Forelimb muscle (tissue), 1 donor: ENCODE measurements around the gene MRPL54. TPM values are rescaled to one million over a fixed set of nuclear protein-coding genes. Genes with fewer than 3 reads are reported as not detected.
A peak's percentile ranks its signal among the peaks of the same experiment; 100 is the strongest.

Source experiments
- DNase-seq: peaks from one replicate; pipeline ENCODE4 v3.0.0-alpha.2; 2013; ENCODE audit warnings: low read depth
- polyA plus RNA-seq: library from polyadenylated mRNA; unstranded; fragments of 120-200 nt; gene quantifications from one replicate; pipeline ENCODE4 v1.2.1, GENCODE V29; 2013; ENCODE audit not compliant: insufficient read length

MRPL54 gene
- polyA plus RNA-seq: 26.0 TPM

DNA sequence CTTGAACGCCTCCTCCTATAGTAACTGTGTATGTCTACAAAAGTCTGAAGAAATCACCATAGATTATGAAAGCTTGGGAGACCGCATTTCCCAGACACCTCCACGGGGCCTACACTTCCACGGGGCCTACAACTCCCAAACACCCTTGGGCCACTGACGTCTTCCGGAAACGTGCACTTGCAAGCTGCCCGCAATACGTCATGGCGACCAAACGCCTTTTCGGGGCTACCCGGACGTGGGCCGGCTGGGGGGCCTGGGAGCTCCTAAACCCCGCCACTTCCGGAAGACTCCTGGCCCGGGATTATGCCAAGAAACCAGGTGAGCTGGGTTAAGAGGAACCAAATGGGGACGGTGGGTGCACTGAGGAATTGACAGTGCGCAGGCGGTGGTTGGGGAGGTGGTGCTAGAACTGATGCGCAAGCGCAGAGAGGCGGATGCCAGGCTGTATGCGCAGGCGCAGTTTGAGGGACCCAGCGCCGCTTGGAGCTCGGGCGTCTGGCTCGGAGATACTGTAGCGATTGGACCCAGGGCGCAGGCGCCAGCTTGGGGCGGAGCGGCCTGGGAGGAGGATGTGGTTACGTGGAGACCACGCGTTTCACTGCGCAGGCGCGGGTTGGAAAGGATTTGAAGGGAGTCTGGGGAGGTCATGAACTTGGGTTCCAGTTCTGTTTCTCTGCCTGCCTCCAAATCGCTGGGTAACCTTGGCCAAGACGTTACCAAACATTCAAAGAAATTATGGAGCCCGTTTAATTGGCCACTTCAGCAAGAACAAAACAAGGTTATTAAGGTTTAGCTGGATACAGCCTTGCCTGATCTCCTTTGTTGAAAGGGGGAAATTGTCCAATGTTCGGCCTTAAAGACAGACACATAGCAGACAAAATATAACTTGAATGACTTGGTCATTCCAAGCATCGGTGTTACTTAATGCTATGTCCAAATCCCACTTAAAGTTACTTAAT lies at the start of gene MRPL54:
TSS of gene MRPL54 (plus strand) at position 182 of the 959 bp plus-strand sequence. CDS start at position 201, 19 bp downstream.
- DNase-seq: peak; percentile 99

DNA sequence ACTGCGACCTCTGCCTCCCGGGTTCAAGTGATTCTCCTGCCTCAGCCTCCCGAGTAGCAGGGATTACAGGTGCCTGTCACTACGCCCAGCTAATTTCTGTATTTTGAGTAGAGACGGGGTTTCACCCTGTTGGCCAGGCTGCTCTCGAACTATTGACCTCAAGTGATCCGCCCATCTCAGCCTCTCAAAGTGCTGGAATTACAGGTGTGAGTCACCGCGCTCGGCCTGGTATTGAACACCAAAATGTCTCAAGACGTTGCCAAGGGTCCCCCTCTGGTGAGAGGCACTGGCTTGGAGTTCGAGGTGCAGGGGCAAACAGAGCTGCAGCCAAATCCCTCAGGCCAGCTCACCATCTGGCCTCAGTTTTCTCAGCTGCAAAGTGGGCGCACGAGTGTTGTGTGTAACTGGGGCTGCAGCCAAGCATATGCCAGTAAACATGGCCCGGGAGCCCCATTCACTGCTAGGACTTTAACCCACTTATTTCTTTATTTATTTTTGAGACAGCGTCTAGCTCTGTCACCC lies 46.3 kb upstream of the MRPL54 start:
- DNase-seq: no peak

DNA sequence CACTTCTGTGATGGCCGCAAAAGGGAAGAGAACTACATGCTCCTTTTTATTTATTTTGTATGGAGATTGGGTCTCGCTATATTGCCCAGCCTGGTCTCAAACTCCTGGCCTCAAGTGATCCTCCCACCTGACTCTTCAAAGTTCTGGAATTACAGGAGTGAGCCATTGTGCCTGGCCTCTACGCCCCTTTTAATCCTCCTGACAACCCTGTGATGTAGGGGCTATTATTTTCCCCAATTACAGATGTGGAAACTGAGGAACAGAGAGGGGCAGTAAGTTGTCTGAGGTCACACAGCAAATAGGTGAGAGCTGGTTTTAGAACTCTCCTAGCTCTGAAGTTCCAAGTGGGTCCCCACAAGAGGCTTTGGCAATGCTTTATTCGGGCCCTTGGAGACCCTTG lies 42.6 kb upstream of the MRPL54 start:
- no peak for DNase-seq

DNA sequence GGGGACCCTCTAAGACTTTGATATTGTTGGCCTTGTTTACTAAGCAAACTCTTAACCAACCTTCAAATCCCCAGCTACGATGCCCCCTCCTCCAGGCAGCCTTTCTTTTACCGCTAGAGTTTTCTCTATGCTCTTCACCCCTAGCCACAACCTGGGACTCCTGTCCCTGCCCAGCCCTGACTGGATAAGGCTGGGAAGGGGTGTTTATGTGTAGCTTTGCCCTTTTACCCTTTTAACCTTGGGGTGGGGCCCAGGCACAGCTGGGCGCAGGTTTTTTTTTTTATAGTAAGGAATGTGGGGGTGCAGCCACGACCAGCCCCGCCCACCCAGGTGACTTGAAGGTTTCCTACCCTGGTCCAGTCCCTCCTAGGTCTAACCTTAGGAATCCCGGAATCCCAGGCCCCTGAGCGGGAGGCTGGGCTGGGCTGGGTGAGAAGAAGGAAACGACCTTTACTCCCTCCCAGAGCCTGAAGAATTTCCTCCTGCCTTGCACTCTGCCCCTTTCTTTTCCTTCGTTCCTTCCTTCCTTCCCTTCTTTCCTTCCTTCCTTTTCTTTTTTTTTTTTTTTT lies 42.0 kb upstream of the MRPL54 start:
- DNase-seq: no peak

DNA sequence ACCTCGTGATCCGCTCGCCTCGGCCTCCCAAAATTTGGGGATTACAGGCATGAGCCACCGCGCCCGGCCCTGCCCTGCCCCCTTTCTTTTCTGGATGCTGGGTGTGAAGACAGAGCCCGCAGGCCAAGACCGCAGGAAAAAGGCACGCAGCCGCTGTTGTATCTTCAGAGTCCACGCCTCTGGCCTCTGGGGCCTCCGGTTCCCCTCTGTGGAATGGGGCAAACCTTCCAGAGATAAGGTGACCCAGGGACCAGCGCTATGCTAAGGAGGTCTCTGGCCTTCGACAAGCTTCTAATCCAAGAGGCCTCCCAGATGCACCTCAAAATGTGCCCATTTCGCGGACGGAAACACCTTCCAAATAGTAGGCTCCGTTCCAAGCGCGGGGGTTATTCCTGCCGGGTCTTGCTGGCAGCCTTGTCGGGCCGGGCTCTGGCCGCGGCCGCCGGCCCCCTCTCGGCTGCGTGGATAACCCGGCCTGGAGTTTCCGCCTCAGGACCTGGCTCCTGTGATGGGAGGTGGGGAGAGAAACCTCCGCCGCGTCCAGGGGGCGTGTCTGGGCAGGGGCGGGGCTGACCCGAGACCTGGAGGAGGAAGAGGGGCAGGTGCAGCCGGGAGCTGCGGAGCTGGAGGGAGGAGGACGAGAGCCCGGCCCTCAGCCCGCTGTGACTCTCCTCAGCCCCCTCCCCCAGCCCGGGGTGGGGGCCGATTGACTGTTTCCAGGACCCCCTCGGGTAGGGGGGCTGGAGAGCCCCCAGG lies 41.2 kb upstream of the MRPL54 start:
- DNase-seq: no peak

DNA sequence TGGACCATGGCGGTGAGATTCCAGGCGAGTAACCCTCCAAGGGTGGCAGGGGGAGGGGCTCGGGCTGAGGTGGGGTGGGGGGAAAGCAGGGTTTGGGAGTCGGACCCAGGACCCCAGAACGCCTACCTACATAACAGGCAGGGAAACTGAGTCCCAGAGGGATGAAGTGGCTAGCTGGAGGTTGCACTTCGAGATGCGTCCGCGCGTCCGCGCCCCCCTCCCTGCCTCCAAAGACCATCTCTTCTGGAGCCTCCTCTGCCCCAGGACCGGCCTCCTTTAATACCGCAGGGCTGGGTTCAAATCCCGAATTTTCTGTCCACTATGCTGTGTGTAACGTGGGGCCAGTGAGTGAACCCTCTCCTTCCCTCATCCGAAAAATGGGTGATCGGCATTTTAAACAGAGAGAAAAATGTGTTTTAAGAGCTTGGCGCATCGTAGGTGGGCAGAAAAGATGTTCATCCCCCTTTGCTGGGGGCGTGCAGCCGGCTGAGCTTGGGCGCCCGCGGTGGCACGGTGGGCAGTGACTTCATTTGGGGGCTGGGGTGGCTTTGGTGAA lies 40.5 kb upstream of the MRPL54 start:
- DNase-seq: no peak

DNA sequence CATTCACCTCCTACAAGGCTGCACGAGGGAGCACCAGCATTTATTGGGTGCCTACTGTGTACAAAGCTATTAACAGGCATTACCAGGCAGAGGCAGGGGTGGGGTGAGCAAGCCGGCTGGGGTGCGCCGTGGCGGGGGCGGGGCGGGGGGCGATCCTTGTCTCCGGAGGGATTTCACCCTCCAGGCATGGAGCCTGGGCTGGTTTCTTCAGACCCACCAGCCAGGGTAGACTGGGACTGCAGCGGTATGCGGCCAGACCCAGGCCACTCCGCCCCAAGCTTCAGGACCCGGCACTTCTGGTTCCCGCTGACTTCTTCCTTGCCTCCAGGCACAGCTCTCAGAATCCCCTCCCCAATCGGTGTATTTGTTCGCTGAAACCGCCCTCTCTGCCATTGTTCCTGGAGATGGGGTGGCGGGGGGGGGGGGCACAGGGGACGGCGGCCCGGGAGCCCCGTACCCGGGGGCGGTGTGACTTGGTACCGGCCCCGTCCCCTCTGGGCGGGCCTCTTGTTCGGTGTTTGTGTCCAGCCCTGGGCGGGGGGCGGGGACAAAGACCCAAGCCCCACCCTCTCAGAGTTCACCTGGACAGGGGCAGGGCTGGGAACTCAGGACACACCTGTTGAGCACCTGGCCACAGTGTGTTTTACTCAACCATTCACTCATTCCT lies 39.9 kb upstream of the MRPL54 start:
- no peak for DNase-seq

DNA sequence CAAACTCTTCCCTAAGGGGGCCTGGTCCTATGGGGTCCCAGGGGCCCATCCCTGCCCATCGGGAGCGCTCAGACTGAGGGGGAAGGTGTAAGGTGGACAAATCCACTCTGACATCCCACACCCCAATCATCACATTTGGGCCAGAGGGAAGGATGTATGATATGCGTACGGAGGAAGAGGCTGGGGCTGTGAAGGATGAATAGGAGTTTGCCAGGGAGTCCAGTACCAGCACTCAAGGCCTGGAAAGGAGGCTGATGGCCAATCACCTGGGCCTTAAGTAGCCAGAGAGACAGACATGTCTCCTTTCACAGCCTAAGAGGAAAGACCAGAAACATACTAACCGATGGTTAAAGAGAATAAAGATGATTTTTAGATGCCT lies 39.4 kb upstream of the MRPL54 start:
- DNase-seq: no peak

DNA sequence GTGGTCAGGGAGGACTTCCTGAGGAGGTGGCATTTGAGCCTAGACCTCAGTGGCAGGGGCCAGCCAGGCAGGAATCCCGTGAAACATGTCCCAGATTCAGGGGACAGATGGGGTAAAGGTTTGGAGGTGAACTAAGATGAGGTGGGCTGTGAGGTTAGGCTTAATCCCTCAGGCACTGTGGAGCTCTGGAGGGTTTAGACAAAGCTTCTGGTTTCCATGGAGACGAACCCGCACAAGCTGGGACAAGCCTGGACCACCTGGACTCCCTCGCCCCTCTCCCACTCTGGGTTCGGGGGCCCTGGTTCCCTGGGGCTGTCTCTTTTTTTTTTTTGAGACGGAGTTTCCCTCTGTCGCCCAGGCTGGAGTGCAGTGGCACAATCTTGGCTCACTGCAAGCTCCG lies 38.6 kb upstream of the MRPL54 start:
- no peak for DNase-seq

DNA sequence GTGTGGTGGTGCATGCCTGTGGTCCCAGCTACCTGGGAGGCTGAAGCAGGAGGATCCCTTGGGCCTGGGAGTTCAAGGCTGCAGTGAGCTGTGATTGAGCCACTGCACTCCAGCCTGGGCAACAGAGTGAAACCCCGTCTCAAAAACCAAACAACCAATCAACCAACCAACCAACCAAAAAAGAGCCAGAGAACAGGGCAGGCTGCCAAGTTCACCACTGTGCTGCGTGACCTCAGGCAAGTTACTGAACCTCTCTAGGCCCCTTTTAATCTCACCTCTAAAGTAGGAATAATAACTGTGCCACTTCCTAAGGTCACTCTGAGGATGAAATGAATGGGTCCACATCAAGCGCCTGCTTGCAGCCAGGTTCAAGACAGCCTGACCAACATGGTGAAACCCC lies 37.4 kb upstream of the MRPL54 start:
- no peak for DNase-seq

DNA sequence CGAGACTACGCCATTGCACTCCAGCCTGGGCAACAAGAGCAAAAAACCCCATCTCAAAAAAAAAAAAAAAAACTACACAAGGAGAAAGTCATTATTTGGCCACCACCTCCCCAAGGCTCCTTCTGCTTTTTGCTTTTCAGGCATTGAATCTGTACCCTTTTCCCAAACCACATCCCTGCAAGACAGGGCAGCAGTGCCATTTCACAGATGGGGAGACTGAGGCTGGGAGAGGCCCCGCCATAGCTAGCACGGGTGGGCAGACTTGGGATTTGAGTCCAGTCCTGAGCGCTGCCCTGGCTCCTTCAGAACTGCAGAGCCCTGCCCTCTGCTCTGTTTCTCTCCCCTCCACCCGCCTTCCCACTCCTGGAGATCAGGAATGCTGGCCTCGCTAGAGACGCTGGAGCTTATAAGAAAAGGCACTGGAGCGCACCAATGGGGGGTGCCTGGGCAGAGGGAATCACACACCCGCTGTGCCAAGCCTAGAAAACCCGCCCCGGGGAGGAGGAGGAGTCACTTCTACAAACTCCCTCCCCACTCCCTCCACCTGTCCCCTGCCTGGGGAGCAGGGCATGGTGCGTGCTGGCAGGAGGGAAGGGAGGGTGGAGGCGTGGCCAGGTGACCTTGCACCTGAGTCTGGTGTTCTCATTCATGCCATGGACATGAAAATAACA lies 36.7 kb upstream of the MRPL54 start:
- no peak for DNase-seq

DNA sequence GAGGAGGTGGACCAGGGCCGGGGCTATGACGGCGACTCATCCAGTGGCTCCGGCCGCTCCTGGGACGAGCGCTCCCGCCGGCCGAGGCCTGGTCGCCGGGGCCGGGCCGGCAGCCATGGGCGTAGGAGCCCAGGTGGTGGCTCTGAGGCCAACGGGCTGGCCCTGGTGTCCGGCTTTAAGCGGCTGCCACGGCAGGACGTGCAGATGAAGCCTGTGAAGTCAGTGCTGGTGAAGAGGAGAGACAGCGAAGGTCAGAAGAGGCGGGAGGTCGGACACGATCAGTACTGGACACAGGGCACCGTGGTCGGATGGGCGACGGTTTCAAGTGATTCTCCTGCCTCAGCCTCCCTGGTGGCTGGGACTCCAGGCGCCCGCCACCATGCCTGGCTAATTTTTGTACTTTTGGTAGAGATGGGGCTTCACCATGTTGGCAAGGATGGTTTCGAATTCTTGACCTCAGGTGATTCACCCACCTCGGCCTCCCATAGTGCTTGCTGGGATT lies 32.0 kb upstream of the MRPL54 start:
- no peak for DNase-seq

DNA sequence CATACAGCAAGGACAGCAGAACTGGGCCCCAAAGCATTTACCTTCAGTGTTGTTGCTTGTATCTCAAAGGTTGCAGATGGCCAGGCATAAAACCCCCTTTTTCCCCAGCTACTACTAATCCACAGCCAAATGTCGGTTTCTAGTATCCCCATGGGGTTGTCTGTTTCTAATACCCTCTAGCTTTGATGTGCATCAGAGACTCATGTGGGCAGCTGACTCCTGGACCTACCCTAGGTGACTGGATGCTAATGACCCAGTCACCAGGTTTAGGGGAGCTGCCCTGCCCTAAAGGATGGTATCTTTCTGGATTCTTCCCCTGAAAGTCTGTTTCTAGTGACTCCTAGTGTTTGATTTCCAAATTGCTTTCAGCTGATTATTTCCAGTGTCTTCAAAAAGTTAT lies 30.4 kb upstream of the MRPL54 start:
- DNase-seq: no peak

DNA sequence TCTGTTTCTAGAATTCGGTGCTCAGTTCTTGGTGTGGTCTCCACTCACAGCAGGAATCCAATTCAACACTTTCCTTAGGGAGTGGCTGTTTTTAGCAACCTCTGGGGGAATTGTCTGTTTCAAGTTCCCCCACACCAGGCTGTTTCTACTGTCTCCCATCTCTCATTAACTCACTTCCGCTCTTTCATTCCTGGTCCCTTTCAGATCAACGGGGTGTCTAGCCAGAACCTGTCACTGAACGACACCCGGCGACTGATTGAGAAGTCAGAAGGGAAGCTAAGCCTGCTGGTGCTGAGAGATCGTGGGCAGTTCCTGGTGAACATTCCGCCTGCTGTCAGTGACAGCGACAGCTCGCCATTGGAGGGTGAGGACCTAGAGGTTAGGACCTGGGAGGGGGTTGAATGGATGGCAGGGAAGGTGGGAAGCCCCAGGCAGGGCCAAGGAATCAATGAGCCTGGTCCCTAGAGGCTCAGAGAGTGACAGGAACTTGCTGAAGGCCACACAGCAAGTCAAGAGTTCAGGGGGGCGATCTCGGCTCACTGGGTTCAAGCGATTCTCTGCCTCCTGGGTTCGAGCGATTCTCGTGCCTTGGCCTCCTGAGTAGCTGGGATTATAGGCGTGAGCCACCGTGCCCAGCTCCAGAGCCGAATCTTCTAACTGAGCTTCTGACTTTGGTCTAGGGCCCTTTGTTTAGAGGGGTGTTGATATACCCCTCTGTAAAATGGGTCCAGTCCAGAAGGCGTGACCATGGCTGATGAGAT lies 28.8 kb upstream of the MRPL54 start:
- DNase-seq: no peak

DNA sequence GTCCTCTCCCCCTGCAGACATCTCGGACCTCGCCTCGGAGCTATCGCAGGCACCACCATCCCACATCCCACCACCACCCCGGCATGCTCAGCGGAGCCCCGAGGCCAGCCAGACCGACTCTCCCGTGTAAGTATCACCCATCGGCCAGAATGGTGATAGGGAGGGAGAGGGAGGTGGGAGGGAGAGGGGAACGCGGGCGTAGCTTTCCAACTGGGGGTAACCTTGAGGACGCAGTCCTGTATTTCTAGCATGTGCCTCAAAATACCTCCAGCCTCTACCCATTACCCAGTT lies 28.2 kb upstream of the MRPL54 start:
- DNase-seq: no peak

DNA sequence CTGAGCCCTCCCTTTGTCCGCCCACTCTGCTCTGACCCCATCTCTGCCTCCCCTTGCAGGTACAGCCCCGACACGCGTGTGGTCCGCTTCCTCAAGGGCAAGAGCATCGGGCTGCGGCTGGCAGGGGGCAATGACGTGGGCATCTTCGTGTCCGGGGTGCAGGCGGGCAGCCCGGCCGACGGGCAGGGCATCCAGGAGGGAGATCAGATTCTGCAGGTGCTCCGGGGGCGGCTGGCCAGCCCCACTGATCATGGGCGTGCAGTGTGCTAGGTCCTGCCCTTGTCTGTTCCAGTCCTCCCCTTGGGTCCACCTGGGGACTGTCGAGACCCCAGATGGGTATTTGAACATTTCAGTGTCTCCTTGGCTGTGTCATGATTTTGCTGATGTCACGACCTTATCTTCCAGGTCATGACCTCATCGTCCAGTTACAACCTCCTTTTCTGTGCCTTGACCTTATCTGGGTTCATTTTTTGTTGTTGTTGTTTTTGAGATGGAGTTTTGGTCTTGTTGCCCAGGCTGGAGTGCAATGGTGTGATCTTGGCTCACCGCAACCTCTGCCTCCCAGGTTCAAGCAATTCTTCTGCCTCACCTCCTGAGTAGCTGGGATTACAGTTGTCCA lies 26.3 kb upstream of the MRPL54 start:
- DNase-seq: no peak

DNA sequence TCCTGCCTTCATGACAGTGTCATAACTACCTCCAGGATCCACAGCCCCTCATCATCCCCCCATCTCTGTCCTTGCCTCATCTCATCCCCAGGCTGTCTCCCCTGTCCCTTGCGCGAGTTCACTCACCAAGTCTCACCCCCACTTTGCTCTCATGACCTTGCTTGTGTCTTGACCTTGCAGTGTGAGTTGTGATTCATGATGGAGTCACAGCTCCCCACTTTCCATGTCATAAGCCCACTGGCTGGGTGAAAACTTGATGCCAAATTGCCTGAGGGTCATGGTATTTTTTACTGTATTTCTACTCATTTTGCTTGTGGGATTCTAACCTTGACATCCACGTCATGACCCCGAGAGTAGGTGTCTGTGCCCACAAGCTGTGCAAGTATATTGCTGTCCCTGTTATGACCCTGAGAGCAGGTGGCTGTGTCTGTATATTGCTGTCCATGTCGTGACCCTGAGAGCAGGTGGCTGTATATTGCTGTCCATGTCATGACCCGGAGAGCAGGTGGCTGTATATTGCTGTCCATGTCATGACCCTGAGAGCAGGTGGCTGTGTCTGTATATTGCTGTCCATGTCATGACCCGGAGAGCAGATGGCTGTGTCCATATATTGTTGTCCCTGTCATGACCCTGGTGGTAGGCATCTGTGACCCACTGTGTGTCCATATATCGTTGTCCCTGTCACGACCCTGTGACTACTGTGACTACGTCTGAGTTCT lies 24.8 kb upstream of the MRPL54 start:
- DNase-seq: no peak

DNA sequence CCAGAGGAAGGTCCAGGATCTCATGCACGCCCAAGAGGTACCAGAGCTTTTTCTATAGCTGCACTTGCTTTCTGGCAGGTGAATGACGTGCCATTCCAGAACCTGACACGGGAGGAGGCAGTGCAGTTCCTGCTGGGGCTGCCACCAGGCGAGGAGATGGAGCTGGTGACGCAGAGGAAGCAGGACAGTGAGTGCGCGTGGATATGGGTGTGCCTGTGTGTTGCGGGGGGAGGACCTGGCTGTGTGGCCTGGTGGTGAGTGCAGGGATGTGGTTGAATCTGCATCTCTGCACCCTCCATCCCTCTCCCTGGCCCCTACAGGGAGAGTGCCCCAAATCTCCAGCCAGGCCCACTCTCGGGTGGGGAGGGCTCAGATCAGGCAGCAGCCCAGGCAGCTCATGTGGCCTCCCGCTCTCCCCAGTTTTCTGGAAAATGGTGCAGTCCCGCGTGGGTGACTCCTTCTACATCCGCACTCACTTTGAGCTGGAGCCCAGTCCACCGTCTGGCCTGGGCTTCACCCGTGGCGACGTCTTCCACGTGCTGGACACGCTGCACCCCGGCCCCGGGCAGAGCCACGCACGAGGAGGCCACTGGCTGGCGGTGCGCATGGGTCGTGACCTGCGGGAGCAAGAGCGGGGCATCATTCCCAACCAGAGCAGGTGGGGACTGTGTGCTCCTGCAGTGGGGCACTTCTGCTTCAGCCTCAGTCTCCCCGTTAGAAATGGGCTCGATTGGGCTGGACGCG lies 23.8 kb upstream of the MRPL54 start:
- DNase-seq: no peak
